B cell (primary cell): ENCODE measurements around the gene CDH16.

Experiments
- CTCF ChIP-seq: fragments of 200-600 bp; IDR thresholded peaks from one replicate; pipeline ENCODE4 v1.8.0; 2022; ENCODE audit warnings: antibody characterized with exemption, mild to moderate bottlenecking
- EZH2 ChIP-seq: IDR thresholded peaks from 2 replicates; pipeline ENCODE4 v1.6.1; 2012; ENCODE audit warnings: borderline replicate concordance, low read depth, mild to moderate bottlenecking, moderate library complexity, low read length; ENCODE audit not compliant: insufficient read depth, poor library complexity, severe bottlenecking

- TF ChIP-seq CTCF (no peak), EZH2 (no peak)
Measured at GRCh38 chr16:66899945-66900710, 18.6 kb downstream of the CDH16 start.
